ENCODE results near the gene MCM9. TPM values are rescaled to one million over a fixed set of nuclear protein-coding genes. Genes with fewer than 3 reads are reported as not detected.
A peak's percentile ranks its signal among the peaks of the same experiment; 100 is the strongest.

The MCM9 gene
- total RNA-seq, 4 donors from 2014 or later, result 3.5 to 6.9 (median 5.0) TPM

GRCh38 chr6:118788702-118789101, 146.3 kb downstream of the MCM9 start:
- Histone ChIP-seq H3K4me1 (peaks cover 0 to 4% of the 10 kb centered on the region in 2 donors), H3K27ac (no peak overlapping the region), H3K36me3 (no peaks in the 10 kb centered on the region), H3K27me3 (no peaks in the 10 kb centered on the region), H3K4me3 (no peak overlapping the region), H3K9me3 (no peaks in the 10 kb centered on the region)
- intact Hi-C loops (cut with DNase I; ENCODE audit: low total_unique reads) (no loop called here), in situ Hi-C loops (cut with MboI; ENCODE audit: low sequenced_read_pairs in 4 of 4) (loop anchor here in 3 of 4 donors (25.0 kb wide), 2 partner anchors 151 to 501 kb away; no protein-coding TSS in a partner anchor)
- ATAC-seq, result no peak
- TF ChIP-seq POLR2A (IDR thresholded peaks at IDR 0.05) (no peak), CTCF (IDR thresholded peaks at IDR 0.05 in 4 of 5, conservative IDR thresholded peaks at IDR 0.05 in 1 of 5) (no peak)
- no peak for DNase-seq

GRCh38 chr6:118787724-118788423, 147.1 kb downstream of the MCM9 start:
- Histone ChIP-seq H3K36me3 (no peaks in the 10 kb centered on the region), H3K4me3 (no peak overlapping the region), H3K4me1 (peaks cover 0 to 4% of the 10 kb centered on the region in 2 donors), H3K9me3 (no peaks in the 10 kb centered on the region), H3K27ac (no peak overlapping the region), H3K27me3 (no peaks in the 10 kb centered on the region)
- in situ Hi-C loops (cut with MboI; ENCODE audit: low sequenced_read_pairs in 4 of 4) (loop anchor here in 3 of 4 donors (25.0 kb wide), 2 partner anchors 151 to 501 kb away; no protein-coding TSS in a partner anchor), intact Hi-C loops (cut with DNase I; ENCODE audit: low total_unique reads) (no loop called here)
- peak; percentile 55 to 81 for ATAC-seq
- no peak for TF ChIP-seq CTCF (IDR thresholded peaks at IDR 0.05 in 4 of 5, conservative IDR thresholded peaks at IDR 0.05 in 1 of 5)
- no peak for DNase-seq

- Histone ChIP-seq H3K4me1 (peaks cover 0 to 4% of the 10 kb centered on the region in 2 donors), H3K27me3 (no peaks in the 10 kb centered on the region), H3K9me3 (no peaks in the 10 kb centered on the region), H3K4me3 (no peak overlapping the region), H3K27ac (no peak overlapping the region), H3K36me3 (no peaks in the 10 kb centered on the region)
- DNase-seq, result no peak
- TF ChIP-seq POLR2A (IDR thresholded peaks at IDR 0.05) (no peak), CTCF (IDR thresholded peaks at IDR 0.05 in 4 of 5, conservative IDR thresholded peaks at IDR 0.05 in 1 of 5) (no peak)
- in situ Hi-C loops (cut with MboI; ENCODE audit: low sequenced_read_pairs in 4 of 4) (loop anchor here in 3 of 4 donors (25.0 kb wide), 2 partner anchors 150 to 500 kb away; no protein-coding TSS in a partner anchor), intact Hi-C loops (cut with DNase I; ENCODE audit: low total_unique reads) (no loop called here)
- no peak for ATAC-seq
Measured at GRCh38 chr6:118786596-118787453, 148.1 kb downstream of the MCM9 start.

GRCh38 chr6:118785601-118786000, 149.4 kb downstream of the MCM9 start:
- intact Hi-C loops (cut with DNase I; ENCODE audit: low total_unique reads), result no loop called here
- ATAC-seq, result no peak
- TF ChIP-seq CTCF (IDR thresholded peaks at IDR 0.05 in 4 of 5, conservative IDR thresholded peaks at IDR 0.05 in 1 of 5), result no peak
- TF ChIP-seq POLR2A (IDR thresholded peaks at IDR 0.05), result no peak
- H3K4me1 ChIP-seq, result peaks cover 0 to 4% of the 10 kb centered on the region in 2 donors
- no peaks in the 10 kb centered on the region for H3K27me3 ChIP-seq
- DNase-seq, result no peak
- H3K4me3 ChIP-seq, result no peak overlapping the region
- no peaks in the 10 kb centered on the region for H3K36me3 ChIP-seq
- H3K9me3 ChIP-seq, result no peaks in the 10 kb centered on the region
- no peak overlapping the region for H3K27ac ChIP-seq
- in situ Hi-C loops (cut with MboI; ENCODE audit: low sequenced_read_pairs in 4 of 4), result loop anchor here in 3 of 4 donors (25.0 kb wide), 2 partner anchors 148 to 498 kb away; no protein-coding TSS in a partner anchor
